ENCODE data around the gene ZNF865. TPM values are rescaled to one million over a fixed set of nuclear protein-coding genes. Genes with fewer than 3 reads are reported as not detected.

The ZNF865 gene
- total and polyA plus RNA-seq, 2 of the 8 experiments (the other 6 are each of a cell fraction or from before 2014, with no cell fraction given), result 3.5 to 13.6 TPM

- no peak for TF ChIP-seq ATF2 (IDR thresholded peaks at IDR 0.05; ENCODE audit: low read length)
- TF ChIP-seq BRCA1 (IDR thresholded peaks at IDR 0.05; ENCODE audit: low read depth, low read length), result no peak
- no peak for TF ChIP-seq RBBP5 (IDR thresholded peaks at IDR 0.05; ENCODE audit: borderline replicate concordance, low read depth, low read length)
- no peak for TF ChIP-seq EP300 (IDR thresholded peaks at IDR 0.05; ENCODE audit: borderline replicate concordance in 1 of 2, low read depth in 2 of 2, low read length in 2 of 2)
- TF ChIP-seq CEBPB (IDR thresholded peaks at IDR 0.05; ENCODE audit: low read depth, low read length), result no peak
- TF ChIP-seq NRF1 (IDR thresholded peaks at IDR 0.05; ENCODE audit: low read depth, low read length), result peak; percentile 52
- peak; percentile 44 for TF ChIP-seq KDM4A (IDR thresholded peaks at IDR 0.05; ENCODE audit: low read depth, low read length, severe bottlenecking)
These were observed 18.3 kb upstream of the ZNF865 start (continued) for GRCh38 chr19:55586976-55587668.

Measured in H1 (cell line).